ENCODE results near the gene CYP27B1. TPM values are rescaled to one million over a fixed set of nuclear protein-coding genes. Genes with fewer than 3 reads are reported as not detected.

The CYP27B1 gene
- polyA plus RNA-seq, 4 donors, result 1.00 to 1.5 (median 1.1) TPM

DNA sequence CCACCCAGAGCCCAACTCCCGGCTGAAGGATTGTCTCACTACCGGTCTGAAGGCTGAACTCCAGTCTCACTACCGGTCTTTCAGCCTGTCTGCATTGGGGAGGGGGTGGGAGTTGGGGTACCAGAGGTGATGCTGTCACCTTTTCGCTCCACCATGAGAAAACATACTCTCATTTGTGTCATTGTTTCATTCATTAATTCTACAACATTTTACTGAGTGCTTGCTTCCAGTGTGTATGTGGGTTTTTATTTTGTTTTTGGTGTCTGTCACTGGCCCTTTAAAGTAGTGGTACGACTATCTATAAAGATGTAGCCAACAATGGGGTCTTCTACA lies 14.2 kb downstream of the CYP27B1 start:
- no peak for DNase-seq (ENCODE audit: low read depth in 4 of 4, low spot score in 3 of 4)

DNA sequence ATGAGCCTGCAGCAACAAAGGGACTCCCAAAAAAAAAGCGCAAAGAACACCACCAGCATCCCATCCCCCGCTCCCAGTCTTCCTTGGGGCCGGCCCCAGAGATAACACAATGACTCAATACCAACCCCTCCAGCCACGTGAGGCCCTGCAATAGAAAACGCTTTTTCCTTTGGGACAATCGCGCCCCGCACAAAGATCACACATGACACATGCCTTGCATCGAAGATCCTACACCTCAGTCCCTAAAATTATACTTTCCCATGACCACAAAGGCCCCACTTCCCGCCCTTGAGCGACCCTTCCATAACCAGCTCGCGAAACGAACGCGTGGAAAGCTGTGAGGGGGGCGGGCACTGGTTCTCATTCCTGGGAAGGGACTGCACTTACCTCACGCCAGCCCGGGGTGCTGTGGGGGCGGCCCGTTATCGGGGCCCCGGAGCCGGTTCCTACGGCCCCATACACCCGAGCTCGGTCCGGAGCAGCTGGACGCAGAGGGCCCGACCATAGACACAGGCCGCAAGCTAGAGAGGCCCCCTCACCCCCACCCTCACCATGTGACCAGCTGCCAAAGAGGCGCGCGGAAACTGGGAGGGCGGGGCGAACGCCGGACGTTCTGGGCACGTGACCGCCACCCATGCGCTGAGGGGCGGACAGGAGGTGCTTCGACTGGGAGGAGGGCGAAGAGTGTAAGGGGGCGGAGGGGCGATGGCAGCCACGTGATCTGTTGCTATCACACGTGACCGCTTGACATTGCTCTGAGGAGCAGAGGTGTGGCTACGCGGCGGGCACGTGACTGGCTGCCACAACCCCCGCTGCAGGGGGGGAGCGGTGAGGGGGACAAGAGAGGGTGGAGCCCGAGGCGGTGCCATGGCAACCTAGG lies 14.8 kb downstream of the CYP27B1 start, which contains the start of gene CDK4:
TSS of gene CDK4 (minus strand) at position 523 of the 880 bp plus-strand sequence. CDS start 593 bp downstream, outside the sequence.
- peak; percentile 96 to 97 (median 97) for DNase-seq (ENCODE audit: low read depth in 4 of 4, low spot score in 3 of 4)

DNA sequence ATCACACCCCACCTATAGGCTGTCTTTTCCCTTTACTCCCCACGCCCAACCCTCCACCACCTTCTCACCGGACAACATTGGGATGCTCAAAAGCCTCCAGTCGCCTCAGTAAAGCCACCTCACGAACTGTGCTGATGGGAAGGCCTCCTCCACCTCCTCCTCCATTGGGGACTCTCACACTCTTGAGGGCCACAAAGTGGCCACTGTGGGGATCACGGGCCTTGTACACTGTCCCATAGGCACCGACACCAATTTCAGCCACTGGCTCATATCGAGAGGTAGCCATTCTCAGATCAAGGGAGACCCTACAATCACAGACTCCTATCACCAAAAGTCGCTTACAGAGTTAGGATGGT lies 15.5 kb downstream of the CYP27B1 start:
- no peak for DNase-seq (ENCODE audit: low read depth in 4 of 4, low spot score in 3 of 4)

DNA sequence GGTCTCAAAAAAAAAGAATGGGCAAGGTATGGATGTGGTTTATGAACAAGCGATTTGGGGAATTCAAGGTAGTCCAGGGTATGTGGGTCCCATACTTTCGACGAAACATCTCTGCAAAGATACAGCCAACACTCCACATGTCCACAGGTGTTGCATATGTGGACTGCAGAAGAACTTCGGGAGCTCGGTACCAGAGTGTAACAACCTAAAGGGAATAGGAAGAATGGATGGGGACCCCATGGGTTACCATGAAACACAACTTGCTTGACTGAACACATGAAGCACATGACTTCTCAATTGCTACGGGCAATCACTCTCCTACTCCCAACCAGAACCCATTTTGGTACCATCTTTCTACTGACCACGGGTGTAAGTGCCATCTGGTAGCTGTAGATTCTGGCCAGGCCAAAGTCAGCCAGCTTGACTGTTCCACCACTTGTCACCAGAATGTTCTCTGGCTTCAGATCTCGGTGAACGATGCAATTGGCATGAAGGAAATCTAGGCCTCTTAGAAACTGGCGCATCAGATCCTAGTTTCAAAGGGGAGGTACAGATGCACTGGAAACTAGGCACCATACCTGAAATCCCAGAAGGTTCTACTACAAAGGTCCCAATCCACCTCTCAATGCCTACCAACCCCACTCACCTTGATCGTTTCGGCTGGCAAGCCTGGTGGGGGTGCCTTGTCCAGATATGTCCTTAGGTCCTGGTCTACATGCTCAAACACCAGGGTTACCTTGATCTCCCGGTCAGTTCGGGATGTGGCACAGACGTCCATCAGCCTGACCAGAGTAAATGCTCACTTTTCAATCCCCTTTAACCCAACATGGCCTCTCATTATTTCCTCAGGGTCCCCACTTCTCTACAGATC lies 16.1 kb downstream of the CYP27B1 start:
- DNase-seq (ENCODE audit: low read depth in 4 of 4, low spot score in 3 of 4), result no peak

DNA sequence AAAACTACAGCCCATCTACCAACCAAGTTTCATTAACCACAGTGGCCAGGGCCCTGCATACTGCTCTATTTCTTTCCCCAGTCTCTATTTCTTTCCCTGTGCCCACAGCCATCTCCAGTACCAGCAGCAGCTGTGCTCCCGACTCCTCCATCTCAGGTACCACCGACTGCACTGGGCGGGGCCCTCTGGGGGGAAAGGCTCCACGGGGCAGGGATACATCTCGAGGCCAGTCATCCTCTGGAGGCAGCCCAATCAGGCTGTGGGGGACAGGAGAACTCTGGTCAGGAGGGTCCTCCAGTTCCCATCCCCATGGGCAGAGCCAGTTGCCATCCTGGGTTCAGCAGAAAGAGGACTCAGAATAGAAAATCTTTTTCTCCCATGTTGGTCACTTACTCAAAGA lies 17.8 kb downstream of the CYP27B1 start:
- DNase-seq (ENCODE audit: low read depth in 4 of 4, low spot score in 3 of 4), result no peak

DNA sequence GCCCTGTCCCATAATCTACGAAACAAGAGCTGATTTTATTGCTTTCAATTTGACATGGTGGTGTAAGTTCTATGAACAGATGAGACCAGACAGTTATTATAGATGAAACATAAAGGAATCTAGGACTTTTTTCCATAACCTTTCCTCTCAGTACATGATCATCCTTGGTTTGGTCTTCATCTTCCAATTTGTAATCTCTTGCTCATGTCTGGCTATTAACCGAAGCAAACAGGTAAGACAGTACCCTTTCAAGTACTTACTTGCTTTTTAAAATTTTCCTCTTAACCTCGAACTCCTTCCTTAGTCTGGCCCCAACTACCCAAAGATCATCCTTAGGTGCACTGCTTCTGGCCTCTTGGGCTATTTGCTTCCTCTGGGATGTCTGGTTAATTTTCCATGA lies 20.9 kb downstream of the CYP27B1 start:
- no peak for DNase-seq (ENCODE audit: low read depth in 4 of 4, low spot score in 3 of 4)

DNA sequence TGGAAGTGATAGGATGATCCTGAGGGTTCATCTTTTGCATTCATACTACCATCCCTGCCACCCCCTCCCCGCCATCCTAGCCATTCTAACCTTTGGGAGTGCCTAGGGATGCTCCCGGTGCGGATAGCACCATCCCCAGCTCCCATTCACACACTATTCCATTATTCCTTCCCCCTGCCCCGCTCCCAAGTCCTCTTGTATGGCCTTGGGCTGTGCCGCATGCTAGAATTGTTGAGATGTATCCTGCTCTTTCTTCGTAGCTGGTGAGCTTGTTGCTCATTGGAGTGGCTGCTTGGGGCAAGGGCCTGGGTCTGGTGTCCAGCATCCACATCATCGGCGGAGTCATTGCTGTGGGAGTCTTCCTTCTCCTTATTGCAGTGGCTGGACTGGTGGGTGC lies 21.4 kb downstream of the CYP27B1 start:
- no peak for DNase-seq (ENCODE audit: low read depth in 4 of 4, low spot score in 3 of 4)

DNA sequence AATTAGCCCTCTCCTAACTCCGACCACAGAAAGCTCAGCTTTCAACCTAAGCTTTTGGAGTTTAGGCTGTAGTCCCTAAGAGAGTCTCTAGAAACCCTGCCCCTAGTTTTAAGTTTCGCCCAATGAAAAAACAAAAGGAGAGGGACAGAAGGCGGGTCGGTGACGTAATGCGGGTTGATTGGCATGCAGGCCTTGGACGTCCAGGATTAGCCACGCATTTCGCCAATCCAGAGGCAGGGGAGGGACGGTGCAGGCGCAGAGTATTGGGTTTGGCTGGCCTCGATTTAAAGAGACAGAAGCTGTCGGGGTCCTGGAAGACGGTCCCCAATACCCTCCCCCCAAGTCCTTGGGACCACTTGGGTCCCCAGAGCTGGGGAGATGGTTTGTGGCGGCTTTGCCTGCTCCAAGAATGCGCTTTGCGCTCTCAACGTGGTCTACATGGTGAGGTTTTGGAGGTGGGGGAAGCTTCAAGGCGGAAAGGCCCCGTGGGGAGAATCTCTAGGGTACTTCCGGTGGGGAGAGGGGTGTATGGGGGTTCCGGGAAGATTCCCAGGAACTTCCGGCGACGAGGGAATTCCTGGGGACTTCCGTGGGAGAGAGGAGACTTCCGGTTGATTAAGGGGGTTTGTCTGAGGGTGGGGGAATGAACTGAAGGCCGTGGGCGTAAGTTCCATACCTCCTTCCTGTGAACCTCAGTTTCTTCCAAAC lies 21.9 kb downstream of the CYP27B1 start, which contains the start of gene TSPAN31:
TSS of gene TSPAN31 (plus strand) at position 263 of the 708 bp plus-strand sequence. CDS start at position 379, 116 bp downstream.
- DNase-seq (ENCODE audit: low read depth in 4 of 4, low spot score in 3 of 4), result peak; percentile 95 to 98 (median 96)

DNA sequence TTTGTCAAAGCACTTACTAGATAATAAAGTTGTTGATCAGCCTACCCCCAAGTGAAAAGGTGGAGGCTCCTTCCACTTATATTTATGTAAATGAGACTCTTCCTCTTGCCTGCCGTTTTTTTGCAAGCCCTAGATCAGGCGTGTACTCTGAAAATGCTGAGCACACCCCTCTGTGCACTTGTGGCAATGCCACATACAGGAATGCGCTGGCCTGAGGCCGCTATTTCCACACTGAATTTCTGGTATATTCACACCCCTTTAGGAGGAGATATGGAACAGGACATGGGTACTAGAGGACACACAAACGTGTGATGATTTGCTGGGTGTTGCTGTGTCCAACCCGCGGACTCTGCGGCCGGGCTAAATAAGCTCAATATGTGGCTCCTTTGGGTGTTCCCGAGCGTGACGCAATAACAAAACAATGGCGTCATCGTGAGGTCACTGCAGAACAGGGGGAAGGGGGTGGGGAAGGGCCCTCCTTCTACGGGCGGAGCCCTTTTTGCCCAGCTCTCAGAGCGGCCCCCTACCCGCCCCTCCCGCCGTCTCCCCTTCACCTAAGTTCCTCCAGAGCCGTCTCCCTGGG lies 22.6 kb downstream of the CYP27B1 start:
- no peak for DNase-seq (ENCODE audit: low read depth in 4 of 4, low spot score in 3 of 4)

DNA sequence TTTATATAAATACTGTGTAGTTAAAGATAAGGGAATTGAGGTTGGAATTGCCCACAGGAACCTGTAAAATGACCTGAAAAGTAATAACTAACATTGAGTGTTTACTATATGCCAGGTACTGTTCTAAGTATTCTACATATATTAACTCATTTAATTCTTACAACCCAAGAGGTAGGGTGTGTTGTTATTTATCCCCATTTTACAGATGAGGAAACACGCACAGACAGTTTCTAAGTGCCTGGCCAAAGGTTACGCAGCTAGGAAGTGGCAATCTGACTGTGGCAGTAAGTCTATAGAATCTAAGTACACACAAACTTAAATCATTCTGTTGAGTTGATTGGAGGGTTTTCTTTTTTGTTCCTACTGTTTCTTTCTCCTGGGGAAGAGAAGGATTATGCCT lies 23.1 kb downstream of the CYP27B1 start:
- no peak for DNase-seq (ENCODE audit: low read depth in 4 of 4, low spot score in 3 of 4)

DNA sequence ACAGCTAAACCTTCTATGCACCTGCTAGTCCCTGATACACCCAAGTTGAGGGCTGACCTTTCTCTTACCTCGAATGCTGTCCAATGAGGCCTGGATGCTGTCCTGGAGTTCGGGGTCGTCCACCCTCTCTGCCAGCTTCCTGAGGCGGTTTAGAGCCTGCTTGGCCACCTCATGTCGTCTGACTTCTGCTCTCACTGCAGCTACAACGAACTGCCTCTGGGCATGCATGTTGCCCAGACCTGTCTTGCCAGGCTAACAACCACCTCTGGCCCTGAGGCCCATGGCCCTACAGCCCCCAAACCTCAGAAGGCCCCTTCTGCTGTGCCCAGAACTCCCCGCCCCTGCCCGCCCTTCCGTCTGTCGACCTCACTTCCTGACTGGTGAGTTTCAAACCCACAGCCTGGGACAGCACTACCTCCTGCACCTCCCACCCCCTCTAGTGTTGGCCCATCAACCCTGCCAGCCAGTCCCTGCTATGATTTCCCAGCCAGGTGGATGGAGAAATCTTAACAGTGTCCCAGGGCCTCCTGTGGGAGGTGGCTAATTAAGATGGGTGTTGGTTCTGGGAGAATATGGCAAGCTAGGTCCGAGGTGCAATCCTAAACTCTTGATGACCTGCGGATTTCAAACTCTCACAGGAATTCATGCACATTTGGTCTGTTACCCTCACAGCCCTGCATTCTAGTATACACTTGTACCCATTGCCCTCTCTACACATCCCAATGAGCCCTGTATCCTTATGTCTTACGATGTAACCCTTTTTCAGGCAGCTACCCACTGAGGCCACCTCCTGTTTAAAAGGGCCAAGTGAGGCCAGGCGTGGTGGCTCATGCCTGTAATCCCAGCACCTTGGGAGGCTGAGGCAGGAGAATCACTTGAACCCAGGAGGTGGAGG lies 24.8 kb downstream of the CYP27B1 start:
- DNase-seq (ENCODE audit: low read depth in 4 of 4, low spot score in 3 of 4), result no peak

DNA sequence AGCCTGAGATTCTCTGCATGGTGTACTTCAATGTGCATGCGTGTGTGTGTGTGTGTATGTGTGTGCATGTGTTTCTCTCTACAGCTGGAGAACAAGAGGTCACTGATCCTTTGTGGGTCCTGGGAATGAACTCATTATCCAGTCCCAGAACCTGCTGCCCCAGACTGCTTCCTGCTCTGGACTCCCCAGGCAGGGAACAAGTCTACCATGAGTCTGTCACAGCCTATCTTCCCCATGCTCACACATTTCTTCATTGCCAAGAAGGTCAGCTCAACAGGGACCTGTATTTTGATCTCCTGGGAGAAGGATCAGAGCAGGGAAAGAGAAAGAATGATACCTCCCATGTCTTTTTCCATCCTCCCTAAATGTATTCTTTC lies 25.5 kb downstream of the CYP27B1 start:
- DNase-seq (ENCODE audit: low read depth in 4 of 4, low spot score in 3 of 4), result no peak

DNA sequence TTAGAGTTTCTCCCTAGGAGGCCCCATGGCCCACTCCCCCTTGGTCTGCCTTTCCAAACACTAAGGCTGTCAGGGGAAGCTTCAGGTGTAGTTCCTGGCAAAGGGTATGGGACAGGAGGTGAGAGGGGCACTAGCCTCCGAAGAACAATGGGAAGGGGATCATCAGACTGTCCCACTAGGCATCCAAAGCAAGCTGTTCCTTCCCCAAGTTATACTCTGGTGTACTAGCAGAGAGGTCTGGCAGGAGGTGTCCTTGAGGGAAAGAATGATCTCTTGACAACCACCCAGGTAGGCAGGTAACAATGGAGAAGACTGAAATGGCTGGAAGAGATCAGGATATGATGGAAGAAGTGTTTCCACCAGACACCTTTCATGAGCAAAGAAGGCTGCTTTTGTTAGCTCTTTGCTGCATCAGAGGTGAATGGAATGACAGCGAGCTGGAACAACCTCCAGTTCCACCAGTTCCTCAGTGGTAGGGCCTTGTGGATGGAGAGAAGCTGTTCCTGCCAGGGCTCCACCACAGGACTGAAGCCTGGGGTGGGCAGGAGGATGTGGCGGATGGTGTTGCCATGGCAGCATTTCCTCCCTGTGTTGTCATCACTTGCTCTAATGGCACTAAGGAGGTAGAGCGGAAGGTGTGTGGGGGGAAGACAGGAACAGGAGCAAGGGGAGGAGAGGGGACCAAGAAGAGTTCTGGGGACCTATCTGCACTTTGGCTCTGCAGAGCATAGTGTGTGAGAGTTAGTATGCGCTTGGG lies 26.0 kb downstream of the CYP27B1 start:
- DNase-seq (ENCODE audit: low read depth in 4 of 4, low spot score in 3 of 4), result no peak

DNA sequence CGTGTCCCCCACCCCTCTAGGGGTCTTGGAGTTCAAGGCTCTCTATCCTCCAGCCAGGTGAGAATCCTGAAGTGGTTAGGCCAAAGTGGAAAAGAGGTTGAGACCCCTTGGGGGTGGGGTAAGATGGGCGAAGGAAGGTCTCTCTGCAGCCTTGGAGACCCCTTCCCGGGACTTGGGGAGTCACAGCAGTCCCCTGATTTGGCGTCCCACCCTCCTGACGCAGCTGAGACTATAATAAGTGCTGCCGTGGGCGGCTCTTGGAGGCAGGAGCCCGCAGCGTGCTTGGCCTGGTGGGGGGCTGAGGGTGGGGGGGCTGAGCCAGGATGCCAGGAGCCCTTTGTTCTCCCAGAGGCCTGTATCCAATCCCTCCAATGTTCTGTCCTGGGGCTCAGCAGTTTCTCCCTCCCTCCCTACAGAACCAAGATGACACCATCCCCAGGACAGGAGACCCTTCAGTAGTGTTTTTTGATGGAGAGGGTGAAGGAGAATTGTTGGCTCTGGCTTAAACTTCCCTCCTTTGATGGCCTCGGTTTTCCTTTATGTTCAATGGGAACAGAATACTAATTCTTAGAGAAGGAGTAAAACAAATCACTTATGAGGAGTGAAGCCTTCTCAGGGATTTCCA lies 26.9 kb downstream of the CYP27B1 start:
- no peak for DNase-seq (ENCODE audit: low read depth in 4 of 4, low spot score in 3 of 4)

DNA sequence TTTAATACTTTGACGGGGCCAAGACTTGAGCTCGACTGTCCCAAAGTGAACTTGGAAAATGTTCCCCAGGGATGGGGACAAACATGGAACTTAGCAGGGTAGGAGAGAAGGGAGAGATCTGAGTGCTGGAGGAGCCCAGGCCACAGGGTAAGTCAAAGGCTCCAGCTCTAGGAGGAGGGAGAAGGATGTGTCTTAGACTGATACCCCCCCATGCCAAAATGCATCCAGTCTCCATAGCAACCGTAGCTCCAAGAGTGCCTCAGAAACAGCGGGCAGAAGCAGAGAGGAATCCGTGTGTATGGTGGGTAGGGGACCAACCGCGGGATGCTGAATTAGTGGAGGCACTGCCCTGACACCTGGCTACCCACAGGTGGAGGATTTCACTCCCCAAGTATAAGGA lies 27.5 kb downstream of the CYP27B1 start:
- no peak for DNase-seq (ENCODE audit: low read depth in 4 of 4, low spot score in 3 of 4)

DNA sequence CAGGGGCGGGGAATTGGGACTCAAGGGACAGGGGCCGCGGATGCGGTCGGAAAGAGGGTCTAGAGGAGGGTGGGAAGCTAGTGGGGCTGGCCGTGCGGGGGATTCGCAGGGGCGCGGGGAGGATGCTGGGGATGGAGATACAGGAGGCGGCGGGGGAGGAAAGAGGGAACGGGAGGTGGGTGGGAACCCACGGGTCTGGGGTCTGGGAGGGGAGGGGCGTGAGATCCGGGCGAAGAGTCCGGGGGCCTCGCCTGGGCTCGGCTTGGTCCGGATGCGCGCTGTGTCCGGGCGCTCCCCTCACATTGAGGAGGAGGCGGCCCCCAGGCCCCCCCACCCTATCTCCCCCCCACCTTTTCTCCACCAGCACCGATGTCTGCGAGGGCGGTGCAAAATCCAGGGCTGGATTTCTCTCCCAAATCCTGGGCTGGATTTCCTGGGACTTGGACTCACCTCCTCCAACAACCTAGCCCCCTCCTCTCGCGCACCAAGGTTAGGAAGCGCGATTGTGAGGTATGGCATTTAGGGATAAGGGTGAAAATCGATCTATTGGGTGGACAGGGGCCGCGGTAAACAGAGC lies 28.1 kb downstream of the CYP27B1 start, which contains the start of gene AGAP2:
TSS of gene AGAP2 (minus strand) at position 82 of the 577 bp plus-strand sequence. CDS start 496 bp downstream, outside the sequence.
- DNase-seq (ENCODE audit: low read depth in 4 of 4, low spot score in 3 of 4), result no peak

DNA sequence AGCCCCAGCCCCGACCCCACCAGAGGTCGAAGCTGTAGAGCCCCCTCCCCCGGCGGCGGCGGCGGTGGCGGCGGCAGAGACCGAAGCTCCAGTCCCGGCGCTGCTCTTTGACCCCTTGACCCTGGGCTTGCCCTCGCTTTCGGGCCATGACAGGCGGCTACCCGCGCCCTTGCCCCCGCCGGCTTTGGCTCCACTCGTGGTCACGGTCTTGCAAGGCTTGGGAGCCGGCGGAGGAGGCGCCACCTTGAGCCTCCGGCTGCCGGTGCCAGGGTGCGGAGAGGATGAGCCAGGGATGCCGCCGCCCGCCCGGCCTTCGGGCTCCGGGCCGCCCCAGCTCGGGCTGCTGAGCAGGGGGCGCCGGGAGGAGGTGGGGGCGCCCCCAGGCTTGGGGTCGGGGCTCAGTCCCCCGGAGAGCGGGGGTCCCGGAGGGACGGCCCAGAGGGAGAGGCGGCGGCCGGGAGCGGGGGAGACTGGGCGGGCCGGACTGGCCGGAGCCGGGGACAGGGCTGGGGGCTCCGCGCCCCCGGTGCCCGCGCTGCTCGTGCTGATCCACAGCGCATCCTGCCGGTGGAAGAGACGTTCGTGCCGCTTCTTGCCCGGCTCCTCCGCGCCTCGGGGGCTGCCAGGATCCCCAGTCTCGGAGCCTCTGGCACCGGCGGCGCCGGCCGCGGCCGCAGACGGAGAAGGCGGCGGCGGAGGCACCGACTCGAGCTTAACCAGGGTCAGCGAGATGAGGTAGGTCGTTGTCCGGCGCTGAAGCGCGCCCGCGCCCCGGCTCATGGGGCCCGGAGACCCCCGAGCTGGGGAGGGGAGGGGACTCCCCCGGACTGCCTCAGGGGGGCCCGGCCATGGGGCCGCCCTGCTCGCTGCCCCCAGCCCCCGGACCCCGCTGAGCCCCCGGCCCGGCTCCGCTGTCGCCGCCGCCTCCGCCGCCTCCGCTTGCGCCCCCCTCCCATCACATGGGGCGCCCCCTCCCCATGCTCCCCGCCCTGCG lies 29.1 kb downstream of the CYP27B1 start:
- no peak for DNase-seq (ENCODE audit: low read depth in 4 of 4, low spot score in 3 of 4)
